Neural cell (in vitro differentiated cells): ENCODE results near the gene CMPK2. TPM values are rescaled to one million over a fixed set of nuclear protein-coding genes. Genes with fewer than 3 reads are reported as not detected.

ENCODE experiments used
- H2AFZ ChIP-seq: fragments of 200-600, 300-800 bp; sonication (generic), shearing (Covaris generic); 2 replicates; pipeline ENCODE4 v1.6.0; 2014; ENCODE audit warnings: low read depth, mild to moderate bottlenecking, antibody characterized with exemption, low read length, moderate library complexity
- H3F3A ChIP-seq: fragments of 200-600 bp; shearing (Covaris generic); 2 replicates; pipeline ENCODE4 v1.6.1; 2016; ENCODE audit warnings: mild to moderate bottlenecking, moderate library complexity, mixed read lengths, antibody characterized with exemption, low read length; ENCODE audit not compliant: insufficient read depth, poor library complexity, severe bottlenecking
- H3K27ac ChIP-seq: fragments of 200-600, 300-800 bp; sonication (generic), shearing (Covaris generic); 2 replicates; pipeline ENCODE4 v1.5.1; 2014; ENCODE audit warnings: mild to moderate bottlenecking, low read length, moderate library complexity
- H3K27me3 ChIP-seq: fragments of 300-800, 200-600 bp; sonication (generic), shearing (Covaris generic); 2 replicates; pipeline ENCODE4 v1.6.0; 2014; ENCODE audit warnings: mild to moderate bottlenecking, low read depth, low read length, moderate library complexity; ENCODE audit not compliant: insufficient read depth
- H3K36me3 ChIP-seq: fragments of 300-800, 200-600 bp; sonication (generic), shearing (Covaris generic); 2 replicates; pipeline ENCODE4 v1.5.1; 2014; ENCODE audit warnings: mild to moderate bottlenecking, antibody characterized with exemption, low read length, moderate library complexity; ENCODE audit not compliant: insufficient read depth
- H3K4me2 ChIP-seq: fragments of 300-800, 200-600 bp; sonication (generic), shearing (Covaris generic); 2 replicates; pipeline ENCODE4 v1.6.0; 2014; ENCODE audit warnings: mild to moderate bottlenecking, low read length
- H3K4me3 ChIP-seq: fragments of 300-800, 200-600 bp; sonication (generic), shearing (Covaris generic); 2 replicates; pipeline ENCODE4 v1.5.1; 2014; ENCODE audit warnings: mild to moderate bottlenecking, low read length, moderate library complexity
- H3K79me2 ChIP-seq: fragments of 200-600 bp; shearing (Covaris generic); replicated peaks from 2 replicates; pipeline ENCODE4 v1.6.0; 2014; ENCODE audit warnings: mild to moderate bottlenecking, low read length, moderate library complexity; ENCODE audit not compliant: insufficient read depth
- H3K9ac ChIP-seq: fragments of 300-800, 200-600 bp; sonication (generic), shearing (Covaris generic); 2 replicates; pipeline ENCODE4 v1.6.1; 2016; ENCODE audit warnings: mild to moderate bottlenecking, low read length, mixed read lengths
- H3K9me2 ChIP-seq: fragments of 200-600 bp; shearing (Covaris generic); 2 replicates; pipeline ENCODE4 v1.6.1; 2016; ENCODE audit warnings: mild to moderate bottlenecking, low read length, mixed read lengths; ENCODE audit not compliant: insufficient read depth
- H3K9me3 ChIP-seq: fragments of 200-600, 300-800 bp; sonication (generic), shearing (Covaris generic); 2 replicates; pipeline ENCODE4 v1.6.1; 2016; ENCODE audit warnings: mild to moderate bottlenecking, mixed run types, low read length, moderate library complexity, mixed read lengths
- H4K20me1 ChIP-seq: fragments of 200-600 bp; shearing (Covaris generic); 2 replicates; pipeline ENCODE4 v1.6.1; 2016; ENCODE audit warnings: mild to moderate bottlenecking, mixed run types; ENCODE audit not compliant: insufficient read depth
- EP300 ChIP-seq: fragments of 450-650 bp; conservative IDR thresholded peaks from 2 replicates; pipeline ENCODE4 v1.6.1; 2014; ENCODE audit warnings: antibody characterized with exemption, mild to moderate bottlenecking, moderate library complexity; ENCODE audit not compliant: poor library complexity, severe bottlenecking
- EZH2 ChIP-seq: fragments of 200-600, 300-800 bp; shearing (Covaris generic), sonication (generic); IDR thresholded peaks from 2 replicates; pipeline ENCODE4 v1.6.1; 2014; ENCODE audit warnings: antibody characterized with exemption, low read length, borderline replicate concordance, mild to moderate bottlenecking; ENCODE audit not compliant: insufficient read depth, poor library complexity, severe bottlenecking
- MXI1 ChIP-seq: fragments of 450-650 bp; conservative IDR thresholded peaks from 2 replicates; pipeline ENCODE4 v1.6.1; 2014; ENCODE audit warnings: antibody characterized with exemption, mild to moderate bottlenecking; ENCODE audit not compliant: poor library complexity, severe bottlenecking
- POLR2AphosphoS5 ChIP-seq: IDR thresholded peaks from 2 replicates; pipeline ENCODE4 v1.6.1; 2012
- RAD21 ChIP-seq: fragments of 450-650 bp; conservative IDR thresholded peaks from 2 replicates; pipeline ENCODE4 v1.6.1; 2014; ENCODE audit warnings: antibody characterized with exemption, mild to moderate bottlenecking, moderate library complexity
- SMC3 ChIP-seq: fragments of 450-650 bp; conservative IDR thresholded peaks from 2 replicates; pipeline ENCODE4 v1.6.1; 2014; ENCODE audit warnings: antibody characterized with exemption, mild to moderate bottlenecking, moderate library complexity; ENCODE audit not compliant: poor library complexity
- TAF1 ChIP-seq: IDR thresholded peaks from 2 replicates; pipeline ENCODE4 v1.6.1; 2012; ENCODE audit warnings: low read depth
- polyA plus RNA-seq: library from polyadenylated mRNA; depleted of rRNA; stranded (reverse); fragments of >200 nt; gene quantifications from 2 replicates; pipeline ENCODE4 v1.2.3, GENCODE V29; 2014
- TF ChIP-seq, protein P1 (sequence below): fragments of 450-650 bp; IDR thresholded peaks from 2 replicates; pipeline ENCODE4 v1.5.1; 2014; ENCODE audit warnings: antibody characterized with exemption, mild to moderate bottlenecking, moderate library complexity; ENCODE audit not compliant: poor library complexity, severe bottlenecking
- TF ChIP-seq, protein P2 (sequence below): IDR thresholded peaks from 2 replicates; pipeline ENCODE4 v1.6.1; 2012; ENCODE audit warnings: borderline replicate concordance

CMPK2 gene
- polyA plus RNA-seq, 1 donor from 2014 or later = 6.5 TPM

DNA sequence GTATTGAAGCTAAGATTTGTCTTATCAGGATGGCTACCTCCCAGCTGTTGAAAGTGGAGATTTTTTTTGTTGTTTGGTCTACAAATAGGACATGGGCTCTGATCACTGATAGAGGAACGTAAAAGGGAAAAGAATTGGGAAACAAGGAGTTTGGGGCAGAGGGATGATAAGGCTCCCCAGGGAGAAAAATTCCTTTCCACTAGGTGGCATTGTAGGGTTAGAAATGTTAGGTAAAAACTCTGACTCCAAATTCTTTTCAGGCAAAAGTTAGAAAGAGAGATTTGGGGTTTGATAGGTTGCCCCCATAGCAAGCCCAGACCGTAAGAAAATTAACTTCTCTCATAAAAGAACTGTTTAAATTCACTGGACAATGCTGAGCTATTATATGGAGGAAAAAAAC lies 19.8 kb downstream of the CMPK2 start:
- H3K36me3 ChIP-seq = no peaks in the 10 kb centered on the region
- H3K9me2 ChIP-seq = no peaks in the 10 kb centered on the region
- no peak for TF ChIP-seq TAF1
- TF ChIP-seq RAD21 = no peak
- no peak for TF ChIP-seq EZH2
- no peak for TF ChIP-seq EP300
- TF ChIP-seq POLR2AphosphoS5 = no peak
- TF ChIP-seq, protein P1, sequence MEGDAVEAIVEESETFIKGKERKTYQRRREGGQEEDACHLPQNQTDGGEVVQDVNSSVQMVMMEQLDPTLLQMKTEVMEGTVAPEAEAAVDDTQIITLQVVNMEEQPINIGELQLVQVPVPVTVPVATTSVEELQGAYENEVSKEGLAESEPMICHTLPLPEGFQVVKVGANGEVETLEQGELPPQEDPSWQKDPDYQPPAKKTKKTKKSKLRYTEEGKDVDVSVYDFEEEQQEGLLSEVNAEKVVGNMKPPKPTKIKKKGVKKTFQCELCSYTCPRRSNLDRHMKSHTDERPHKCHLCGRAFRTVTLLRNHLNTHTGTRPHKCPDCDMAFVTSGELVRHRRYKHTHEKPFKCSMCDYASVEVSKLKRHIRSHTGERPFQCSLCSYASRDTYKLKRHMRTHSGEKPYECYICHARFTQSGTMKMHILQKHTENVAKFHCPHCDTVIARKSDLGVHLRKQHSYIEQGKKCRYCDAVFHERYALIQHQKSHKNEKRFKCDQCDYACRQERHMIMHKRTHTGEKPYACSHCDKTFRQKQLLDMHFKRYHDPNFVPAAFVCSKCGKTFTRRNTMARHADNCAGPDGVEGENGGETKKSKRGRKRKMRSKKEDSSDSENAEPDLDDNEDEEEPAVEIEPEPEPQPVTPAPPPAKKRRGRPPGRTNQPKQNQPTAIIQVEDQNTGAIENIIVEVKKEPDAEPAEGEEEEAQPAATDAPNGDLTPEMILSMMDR = no peak
- no peak for TF ChIP-seq SMC3
- TF ChIP-seq MXI1 = no peak
- TF ChIP-seq, protein P2, sequence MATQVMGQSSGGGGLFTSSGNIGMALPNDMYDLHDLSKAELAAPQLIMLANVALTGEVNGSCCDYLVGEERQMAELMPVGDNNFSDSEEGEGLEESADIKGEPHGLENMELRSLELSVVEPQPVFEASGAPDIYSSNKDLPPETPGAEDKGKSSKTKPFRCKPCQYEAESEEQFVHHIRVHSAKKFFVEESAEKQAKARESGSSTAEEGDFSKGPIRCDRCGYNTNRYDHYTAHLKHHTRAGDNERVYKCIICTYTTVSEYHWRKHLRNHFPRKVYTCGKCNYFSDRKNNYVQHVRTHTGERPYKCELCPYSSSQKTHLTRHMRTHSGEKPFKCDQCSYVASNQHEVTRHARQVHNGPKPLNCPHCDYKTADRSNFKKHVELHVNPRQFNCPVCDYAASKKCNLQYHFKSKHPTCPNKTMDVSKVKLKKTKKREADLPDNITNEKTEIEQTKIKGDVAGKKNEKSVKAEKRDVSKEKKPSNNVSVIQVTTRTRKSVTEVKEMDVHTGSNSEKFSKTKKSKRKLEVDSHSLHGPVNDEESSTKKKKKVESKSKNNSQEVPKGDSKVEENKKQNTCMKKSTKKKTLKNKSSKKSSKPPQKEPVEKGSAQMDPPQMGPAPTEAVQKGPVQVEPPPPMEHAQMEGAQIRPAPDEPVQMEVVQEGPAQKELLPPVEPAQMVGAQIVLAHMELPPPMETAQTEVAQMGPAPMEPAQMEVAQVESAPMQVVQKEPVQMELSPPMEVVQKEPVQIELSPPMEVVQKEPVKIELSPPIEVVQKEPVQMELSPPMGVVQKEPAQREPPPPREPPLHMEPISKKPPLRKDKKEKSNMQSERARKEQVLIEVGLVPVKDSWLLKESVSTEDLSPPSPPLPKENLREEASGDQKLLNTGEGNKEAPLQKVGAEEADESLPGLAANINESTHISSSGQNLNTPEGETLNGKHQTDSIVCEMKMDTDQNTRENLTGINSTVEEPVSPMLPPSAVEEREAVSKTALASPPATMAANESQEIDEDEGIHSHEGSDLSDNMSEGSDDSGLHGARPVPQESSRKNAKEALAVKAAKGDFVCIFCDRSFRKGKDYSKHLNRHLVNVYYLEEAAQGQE = no peak
- H2AFZ ChIP-seq = no peak overlapping the region
- peaks cover 14% of the 10 kb centered on the region for H3K9me3 ChIP-seq
- no peak overlapping the region for H3K4me2 ChIP-seq
- H3K27ac ChIP-seq = no peak overlapping the region
- H3F3A ChIP-seq = no peaks in the 10 kb centered on the region
- H4K20me1 ChIP-seq = no peaks in the 10 kb centered on the region
- no peak overlapping the region for H3K9ac ChIP-seq
- no peaks in the 10 kb centered on the region for H3K27me3 ChIP-seq
- no peaks in the 10 kb centered on the region for H3K79me2 ChIP-seq
- no peak overlapping the region for H3K4me3 ChIP-seq

GRCh38 chr2:6845312-6845711 lies 20.4 kb downstream of the CMPK2 start:
- H3K9me3 ChIP-seq = peaks cover 14% of the 10 kb centered on the region
- TF ChIP-seq RAD21 (no peak), TAF1 (no peak), POLR2AphosphoS5 (no peak), EZH2 (no peak), MXI1 (no peak), SMC3 (no peak), EP300 (no peak)
- TF ChIP-seq, protein P1 = no peak
- TF ChIP-seq, protein P2 = no peak
- H3K27me3 ChIP-seq = no peaks in the 10 kb centered on the region

More at GRCh38 chr2:6845312-6845711, 20.4 kb downstream of the CMPK2 start:
- Histone ChIP-seq H3K4me3 (no peak overlapping the region), H2AFZ (no peak overlapping the region), H3K79me2 (no peaks in the 10 kb centered on the region), H3K27ac (no peak overlapping the region), H3K36me3 (no peaks in the 10 kb centered on the region), H3K9me2 (no peaks in the 10 kb centered on the region), H3K9ac (no peak overlapping the region), H3F3A (no peaks in the 10 kb centered on the region), H3K4me2 (no peak overlapping the region), H4K20me1 (no peaks in the 10 kb centered on the region)
